Esophagus squamous epithelium (tissue), 4 donors: ENCODE data around the gene UBE2H.

ENCODE experiments used
- POLR2A ChIP-seq, 4 donors: fragments of 450-650 bp; IDR thresholded peaks; one replicate each; pipeline ENCODE4 v1.6.1; 2017; ENCODE audit warnings: antibody characterized with exemption in 4 of 4, mild to moderate bottlenecking in 4 of 4, moderate library complexity in 3 of 4
- TF ChIP-seq, protein P1 (sequence below), 6 experiments: fragments of 450-650 bp in 4 of 6; fragments of 200-600 bp in 2 of 6; sonication (generic) in 2 of 6; IDR thresholded peaks; one replicate each; pipeline ENCODE4 v1.5.1; 2016 to 2019; ENCODE audit warnings: antibody characterized with exemption in 6 of 6, mild to moderate bottlenecking in 4 of 6, moderate library complexity in 4 of 6

DNA sequence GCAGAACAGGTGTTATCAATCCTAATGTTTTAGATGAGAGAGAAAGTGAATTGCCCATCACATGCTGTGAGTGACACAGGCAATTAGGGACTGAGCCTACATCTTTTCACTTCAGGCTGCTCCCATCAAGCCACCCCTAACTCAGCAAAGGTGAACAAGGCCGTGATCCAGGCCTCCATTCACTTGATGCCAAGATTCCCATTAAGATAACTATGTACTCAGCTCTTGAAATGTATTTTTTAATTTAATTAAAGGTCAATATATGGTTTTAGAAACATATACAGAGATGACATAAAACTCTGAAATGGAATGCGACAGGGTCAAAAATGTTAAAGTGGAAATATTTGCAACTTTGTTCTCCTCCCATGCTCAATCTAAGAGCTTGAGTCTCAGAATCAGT, 27.9 kb upstream of the UBE2H start:
- TF ChIP-seq, protein P1, sequence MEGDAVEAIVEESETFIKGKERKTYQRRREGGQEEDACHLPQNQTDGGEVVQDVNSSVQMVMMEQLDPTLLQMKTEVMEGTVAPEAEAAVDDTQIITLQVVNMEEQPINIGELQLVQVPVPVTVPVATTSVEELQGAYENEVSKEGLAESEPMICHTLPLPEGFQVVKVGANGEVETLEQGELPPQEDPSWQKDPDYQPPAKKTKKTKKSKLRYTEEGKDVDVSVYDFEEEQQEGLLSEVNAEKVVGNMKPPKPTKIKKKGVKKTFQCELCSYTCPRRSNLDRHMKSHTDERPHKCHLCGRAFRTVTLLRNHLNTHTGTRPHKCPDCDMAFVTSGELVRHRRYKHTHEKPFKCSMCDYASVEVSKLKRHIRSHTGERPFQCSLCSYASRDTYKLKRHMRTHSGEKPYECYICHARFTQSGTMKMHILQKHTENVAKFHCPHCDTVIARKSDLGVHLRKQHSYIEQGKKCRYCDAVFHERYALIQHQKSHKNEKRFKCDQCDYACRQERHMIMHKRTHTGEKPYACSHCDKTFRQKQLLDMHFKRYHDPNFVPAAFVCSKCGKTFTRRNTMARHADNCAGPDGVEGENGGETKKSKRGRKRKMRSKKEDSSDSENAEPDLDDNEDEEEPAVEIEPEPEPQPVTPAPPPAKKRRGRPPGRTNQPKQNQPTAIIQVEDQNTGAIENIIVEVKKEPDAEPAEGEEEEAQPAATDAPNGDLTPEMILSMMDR (IDR thresholded peaks at IDR 0.05): no peak
- no peak for TF ChIP-seq POLR2A (IDR thresholded peaks at IDR 0.05)
